HG02588 (cell line): ENCODE measurements around the gene RPL18.

Experiments
- ATAC-seq: cut with Tn5 transposase; IDR thresholded peaks from one replicate; pipeline ENCODE4 v1.9.1; 2021; ENCODE audit warnings: mild to moderate bottlenecking, moderate library complexity; ENCODE audit not compliant: unreplicated experiment

Gene RPL18

GRCh38 chr19:48630296-48631063, 11.5 kb upstream of the RPL18 start:
- no peak for ATAC-seq

GRCh38 chr19:48629599-48630295, 10.8 kb upstream of the RPL18 start:
- ATAC-seq: no peak

- ATAC-seq: no peak
These were observed 10.3 kb upstream of the RPL18 start for GRCh38 chr19:48629297-48629598.

DNA sequence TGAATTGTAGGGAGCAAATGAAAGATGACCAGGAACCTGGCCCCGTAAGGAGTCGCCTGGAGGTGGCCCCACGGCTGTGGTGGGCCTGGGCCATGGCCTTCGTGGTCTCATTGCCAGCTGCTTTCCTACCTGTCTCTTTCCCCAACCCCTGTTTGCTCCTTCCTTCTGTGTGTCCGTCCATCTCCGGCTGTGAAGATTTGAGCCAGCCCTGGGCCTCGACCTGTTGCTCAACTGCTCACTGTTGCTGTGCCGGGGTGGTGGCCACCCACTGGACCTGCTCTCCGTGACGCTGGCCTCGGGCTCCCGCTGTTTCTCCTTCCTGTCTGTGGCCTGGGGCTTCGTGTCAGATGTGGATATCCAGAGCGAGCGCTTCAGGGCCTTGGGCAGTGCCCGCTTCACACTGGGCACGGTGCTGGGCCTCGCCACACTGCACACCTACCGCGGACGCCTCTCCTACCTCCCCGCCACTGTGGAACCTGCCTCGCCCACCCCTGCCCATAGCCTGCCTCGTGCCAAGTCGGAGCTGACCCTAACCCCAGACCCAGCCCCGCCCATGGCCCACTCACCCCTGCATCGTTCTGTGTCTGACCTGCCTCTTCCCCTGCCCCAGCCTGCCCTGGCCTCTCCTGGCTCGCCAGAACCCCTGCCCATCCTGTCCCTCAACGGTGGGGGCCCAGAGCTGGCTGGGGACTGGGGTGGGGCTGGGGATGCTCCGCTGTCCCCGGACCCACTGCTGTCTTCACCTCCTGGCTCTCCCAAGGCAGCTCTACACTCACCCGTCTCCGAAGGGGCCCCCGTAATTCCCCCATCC, 9.7 kb upstream of the RPL18 start:
- no peak for ATAC-seq

GRCh38 chr19:48627865-48628314, 8.9 kb upstream of the RPL18 start:
- ATAC-seq: no peak

DNA sequence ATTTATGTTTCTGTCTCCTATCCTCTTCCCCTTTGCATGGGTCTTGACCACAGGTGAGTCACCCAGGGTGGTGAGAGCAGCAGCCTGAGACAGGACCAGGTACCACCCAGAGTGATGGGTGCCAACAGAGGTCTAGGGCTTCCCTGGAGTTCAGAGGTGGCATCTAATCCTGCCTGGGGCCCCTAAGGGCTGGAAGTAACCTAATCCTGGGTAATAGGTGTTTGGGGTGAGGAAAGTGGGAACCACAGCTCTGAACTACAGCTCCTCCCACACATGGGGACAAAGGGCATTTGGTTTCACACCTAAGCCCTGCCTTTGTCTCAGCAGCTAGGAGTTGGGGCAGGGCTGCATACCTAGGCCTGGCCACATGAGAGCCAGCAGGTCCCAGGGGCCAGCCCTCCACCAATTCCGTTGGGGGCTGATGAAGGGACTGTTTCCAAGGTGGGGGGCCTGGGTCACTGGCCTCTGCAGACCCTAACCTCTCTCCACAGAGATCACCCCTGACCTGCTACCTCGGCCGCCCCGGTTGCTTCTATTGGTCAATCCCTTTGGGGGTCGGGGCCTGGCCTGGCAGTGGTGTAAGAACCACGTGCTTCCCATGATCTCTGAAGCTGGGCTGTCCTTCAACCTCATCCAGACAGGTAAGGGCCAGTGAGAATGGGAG, 8.4 kb upstream of the RPL18 start:
- no peak for ATAC-seq

GRCh38 chr19:48625891-48626327, 6.9 kb upstream of the RPL18 start:
- ATAC-seq: no peak

DNA sequence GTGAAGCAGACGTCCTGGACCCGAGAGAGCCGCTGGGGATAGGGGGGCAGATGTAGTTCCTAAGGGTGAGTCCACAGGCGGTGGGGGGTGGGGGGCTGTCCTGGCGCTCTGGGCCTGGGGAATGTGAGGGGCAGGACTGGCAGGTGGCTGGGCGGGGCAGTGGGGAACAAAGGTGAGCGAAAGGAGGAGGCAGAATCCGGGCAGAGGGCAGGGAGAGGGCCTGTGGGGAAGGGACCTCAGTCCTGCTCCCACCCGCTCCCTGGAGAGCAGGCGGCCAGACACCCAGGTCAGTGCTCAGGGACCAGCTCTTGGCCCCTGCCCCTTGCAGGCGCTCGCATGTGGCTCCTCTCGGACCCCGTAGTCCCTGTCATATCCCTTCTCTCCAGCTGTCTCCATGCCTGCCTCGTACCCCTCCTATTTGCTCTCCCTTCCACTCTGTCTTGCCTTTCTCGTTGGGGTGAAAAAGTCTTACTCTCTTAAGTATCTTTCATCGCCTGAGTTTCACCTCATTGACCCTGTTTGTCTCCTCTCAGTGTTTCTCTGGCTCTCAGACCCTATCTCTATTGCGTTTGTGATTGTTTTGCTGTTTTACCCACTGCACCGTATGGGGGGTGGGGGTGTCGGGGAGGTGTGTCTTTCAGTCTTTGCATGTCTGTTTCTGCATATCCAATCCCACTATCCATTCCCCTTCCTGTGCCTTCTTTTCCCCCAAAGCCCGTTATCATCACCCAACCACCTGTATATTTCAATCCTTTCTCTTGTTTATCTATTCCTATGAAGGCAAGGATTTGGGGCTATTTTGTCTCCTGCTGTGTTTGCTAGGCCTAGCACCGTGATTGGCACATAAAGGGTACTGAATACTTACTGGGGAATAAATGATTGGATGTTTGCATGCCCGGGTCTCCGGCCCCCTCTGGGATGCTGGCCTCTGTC, 6.1 kb upstream of the RPL18 start:
- ATAC-seq: no peak

DNA sequence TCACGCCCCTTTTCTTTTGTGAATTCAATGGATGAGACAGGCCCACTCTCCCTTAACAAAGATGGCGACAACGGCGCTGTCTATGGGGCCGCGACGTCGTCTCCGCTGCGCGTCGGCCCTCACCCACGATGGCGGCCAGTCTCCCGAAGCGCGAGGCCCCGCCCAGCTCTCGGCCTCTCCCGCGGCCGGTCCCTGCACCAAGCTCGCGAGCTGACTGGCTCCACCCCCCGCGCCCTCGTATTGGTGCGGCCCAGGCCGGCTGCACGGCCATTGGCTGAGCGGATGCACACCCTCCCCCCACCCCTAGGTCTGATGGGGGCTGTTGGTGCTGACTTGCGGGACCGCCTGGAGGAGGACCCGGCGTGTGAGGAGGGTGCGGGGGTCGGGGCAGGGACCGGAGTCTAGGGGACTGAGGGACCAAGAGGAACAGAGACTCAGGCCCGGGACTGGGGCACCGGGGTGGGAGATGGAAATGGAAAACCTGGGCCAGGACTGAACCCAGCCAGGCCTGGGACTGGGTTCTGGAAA, 5.2 kb upstream of the RPL18 start:
- ATAC-seq: peak; percentile 52

- no peak for ATAC-seq
These were observed 4.6 kb upstream of the RPL18 start for GRCh38 chr19:48623556-48624066.

- no peak for ATAC-seq
These were observed 961 bp upstream of the RPL18 start for GRCh38 chr19:48619692-48620585.

- no peak for ATAC-seq
These were observed 581 bp downstream of the RPL18 start for GRCh38 chr19:48618278-48618915.

- no peak for ATAC-seq
These were observed 1.6 kb downstream of the RPL18 start for GRCh38 chr19:48617146-48617937.

GRCh38 chr19:48616491-48617056, 2.4 kb downstream of the RPL18 start:
- no peak for ATAC-seq

GRCh38 chr19:48616041-48616436, 2.9 kb downstream of the RPL18 start:
- no peak for ATAC-seq

DNA sequence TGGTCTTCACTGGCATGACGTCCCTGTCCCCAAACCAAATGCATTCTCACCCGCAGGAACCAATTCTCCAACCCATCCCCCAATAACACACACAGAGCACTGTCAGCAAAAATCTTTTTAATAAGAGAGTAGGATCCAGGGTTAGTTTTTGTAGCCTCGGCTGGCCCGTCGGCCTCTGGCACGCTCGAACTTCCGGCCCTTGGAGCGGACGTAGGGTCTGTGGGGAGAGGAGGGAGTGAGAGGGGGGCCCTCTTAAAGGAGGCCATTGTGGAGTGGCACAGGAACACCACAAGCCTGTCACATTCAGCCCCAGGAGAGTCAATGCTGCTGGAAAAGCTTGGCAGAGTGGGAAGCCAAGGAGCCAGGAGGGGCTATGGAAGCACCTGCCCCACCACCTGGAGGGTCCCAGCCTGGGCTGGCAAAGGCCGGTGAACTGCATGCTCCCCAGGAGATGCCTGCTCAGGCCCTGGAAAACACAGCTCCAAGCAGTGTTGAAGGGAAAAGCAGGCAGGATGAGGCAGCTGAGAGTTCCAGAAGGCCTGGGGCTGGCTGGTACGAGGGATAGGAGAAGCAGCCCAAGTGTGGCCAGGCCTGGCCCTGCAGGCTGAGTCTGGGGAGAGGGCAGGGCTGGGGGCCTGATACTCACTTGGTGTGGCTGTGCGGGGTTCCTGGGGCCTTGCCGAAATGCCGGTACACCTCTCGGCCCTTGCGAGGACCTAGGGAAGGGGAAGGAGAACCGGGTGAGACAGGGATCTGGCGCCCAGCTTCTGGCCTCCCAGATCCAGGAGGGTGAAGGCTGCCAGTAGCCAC, 3.5 kb downstream of the RPL18 start:
- no peak for ATAC-seq
